RWPE1 (cell line): ENCODE measurements around the gene UBE2J1.
"Not testable (repeated sequence)": the region's sequence is repeated elsewhere in the genome, so short reads cannot be mapped to it uniquely, and the experiment has no call there.

Experiments used
- CTCF ChIA-PET: fragments of 350-600 bp; sonication (Branson Sonifier 250); formaldehyde crosslinking; extraction: SDS; loops from one replicate; lab custom pipeline; 2021; lab: Yijun Ruan, JAX
- POLR2A ChIA-PET: fragments of 400-600 bp; formaldehyde crosslinking; extraction: SDS; loops from one replicate; lab custom pipeline; 2020; ENCODE audit warnings: antibody characterized with exemption; ENCODE audit not compliant: low non-redundant PET; lab: Yijun Ruan, JAX
- DNase-seq: peaks from one replicate; pipeline ENCODE4 v3.0.0; 2012; ENCODE audit warnings: low spot score
- H3K27ac ChIP-seq: fragments of 450-650 bp; 2 replicates; pipeline ENCODE4 v1.5.1; 2017
- CTCF ChIP-seq: fragments of 450-650 bp; conservative IDR thresholded peaks from 2 replicates; pipeline ENCODE4 v1.5.1; 2017; ENCODE audit warnings: low read depth, mild to moderate bottlenecking

UBE2J1 gene

GRCh38 chr6:89352278-89353117 is at the start of gene UBE2J1:
TSS of gene UBE2J1 (minus strand) at chr6:89352722. CDS start at chr6:89352569, 153 bp downstream.
- no peak for TF ChIP-seq CTCF
- H3K27ac ChIP-seq, result peak within 1 kb of the TSS; percentile 75
- DNase-seq, result peak; percentile 82
- ChIA-PET CTCF (interaction anchor here (0.5 to 1.0 kb wide), 2 partner anchors 20 to 110 kb away, joined by 3 to 4 read pairs; no protein-coding TSS in a partner anchor), POLR2A (no interaction called here)

- no peak overlapping the region for H3K27ac ChIP-seq
- DNase-seq, result no peak
- no peak for TF ChIP-seq CTCF
- CTCF ChIA-PET, result interaction anchor here (0.5 to 0.7 kb wide), 2 partner anchors 34 to 38 kb away, joined by 3 read pairs; no protein-coding TSS in a partner anchor
- POLR2A ChIA-PET, result no interaction called here
Measured at GRCh38 chr6:89400912-89401399, 48.4 kb upstream of the UBE2J1 start.

GRCh38 chr6:89400050-89400449 is 47.5 kb upstream of the UBE2J1 start:
- no peak for TF ChIP-seq CTCF
- DNase-seq, result no peak
- CTCF ChIA-PET, result no interaction called here
- POLR2A ChIA-PET, result no interaction called here
- no peak overlapping the region for H3K27ac ChIP-seq

- H3K27ac ChIP-seq, result no peak overlapping the region
- ChIA-PET POLR2A (no interaction called here), CTCF (interaction anchor here (0.6 kb wide), 1 partner anchor 19 kb away, joined by 5 read pairs; no protein-coding TSS in a partner anchor)
- TF ChIP-seq CTCF, result no peak
- no peak for DNase-seq
Measured at GRCh38 chr6:89398762-89399525, 46.4 kb upstream of the UBE2J1 start.

GRCh38 chr6:89397884-89398283 is 45.4 kb upstream of the UBE2J1 start:
- POLR2A ChIA-PET, DNase-seq, H3K27ac ChIP-seq: not testable (repeated sequence)
- CTCF ChIA-PET, result interaction anchor here (0.6 to 0.7 kb wide), 2 partner anchors 9 to 212 kb away, joined by 3 to 7 read pairs; no protein-coding TSS in a partner anchor

GRCh38 chr6:89393659-89394058 is 41.1 kb upstream of the UBE2J1 start:
- ChIA-PET CTCF (no interaction called here), POLR2A (no interaction called here)
- TF ChIP-seq CTCF, result no peak
- no peak overlapping the region for H3K27ac ChIP-seq
- DNase-seq, result no peak
